GM12891 (cell line): ENCODE measurements around the gene MXD1.

Experiments
- PAX5 ChIP-seq: IDR thresholded peaks from 2 replicates; pipeline ENCODE4 v1.6.1; 2011; ENCODE audit warnings: low read length, moderate library complexity, mild to moderate bottlenecking; ENCODE audit not compliant: insufficient read depth, severe bottlenecking
- POLR2A ChIP-seq: IDR thresholded peaks from 2 replicates; pipeline ENCODE4 v1.6.1; 2011; ENCODE audit warnings: low read depth, low read length, control low read depth
- TAF1 ChIP-seq: IDR thresholded peaks from 2 replicates; pipeline ENCODE4 v1.6.1; 2011; ENCODE audit warnings: low read depth, low read length, control low read depth

GRCh38 chr2:69940691-69941090 is 25.8 kb downstream of the MXD1 start:
- no peak for TF ChIP-seq POLR2A
- no peak for TF ChIP-seq PAX5
- no peak for TF ChIP-seq TAF1
